ENCODE results near the gene RPUSD3.
A peak's percentile ranks its signal among the peaks of the same experiment; 100 is the strongest.

The RPUSD3 gene

GRCh38 chr3:9834520-9835380 is 9.1 kb downstream of the RPUSD3 start:
- DNase-seq (ENCODE audit: low read depth in 1 of 2, low spot score in 1 of 2), result no peak

GRCh38 chr3:9833078-9833477 is 10.7 kb downstream of the RPUSD3 start:
- DNase-seq (ENCODE audit: low read depth in 1 of 2, low spot score in 1 of 2), result no peak

GRCh38 chr3:9831253-9831652 is 12.6 kb downstream of the RPUSD3 start:
- no peak for DNase-seq (ENCODE audit: low read depth in 1 of 2, low spot score in 1 of 2)

- DNase-seq (ENCODE audit: low read depth in 1 of 2, low spot score in 1 of 2), result no peak
Observed at GRCh38 chr3:9828801-9829755, 14.7 kb downstream of the RPUSD3 start.

- DNase-seq (ENCODE audit: low read depth in 1 of 2, low spot score in 1 of 2), result no peak
Observed at GRCh38 chr3:9826815-9827573, 16.8 kb downstream of the RPUSD3 start.

DNA sequence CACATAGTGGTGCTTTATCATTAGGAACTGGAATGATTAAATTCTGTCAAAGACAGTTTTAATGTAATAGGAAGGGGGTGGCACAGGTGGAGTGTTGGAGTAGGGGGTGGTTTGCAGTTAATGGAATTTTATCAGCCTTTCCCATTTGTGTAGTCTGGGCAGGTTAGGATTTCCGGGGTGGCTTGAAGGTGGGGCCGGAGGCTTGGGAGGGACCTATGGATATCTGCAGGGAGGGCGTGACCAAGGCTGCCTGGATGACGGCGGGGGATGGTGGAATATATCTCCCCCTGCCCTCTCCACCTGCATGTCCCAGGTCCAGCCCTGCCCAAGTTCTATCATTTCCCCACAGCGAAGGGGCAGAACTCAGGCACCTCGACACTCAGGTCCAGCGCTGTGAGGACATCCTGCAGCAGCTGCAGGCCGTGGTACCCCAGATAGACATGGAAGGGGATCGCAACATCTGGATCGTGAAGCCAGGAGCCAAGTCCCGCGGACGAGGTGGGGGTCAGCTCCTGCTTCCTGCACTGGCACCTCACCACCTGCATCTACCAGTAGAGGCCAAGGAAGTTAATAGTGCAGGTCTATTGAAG is 18.3 kb downstream of the RPUSD3 start:
- DNase-seq (ENCODE audit: low read depth in 1 of 2, low spot score in 1 of 2), result no peak

GRCh38 chr3:9820946-9821345 is 22.9 kb downstream of the RPUSD3 start:
- DNase-seq (ENCODE audit: low read depth in 1 of 2, low spot score in 1 of 2), result no peak

- no peak for DNase-seq (ENCODE audit: low read depth in 1 of 2, low spot score in 1 of 2)
Observed at GRCh38 chr3:9820543-9820942, 23.3 kb downstream of the RPUSD3 start.

DNA sequence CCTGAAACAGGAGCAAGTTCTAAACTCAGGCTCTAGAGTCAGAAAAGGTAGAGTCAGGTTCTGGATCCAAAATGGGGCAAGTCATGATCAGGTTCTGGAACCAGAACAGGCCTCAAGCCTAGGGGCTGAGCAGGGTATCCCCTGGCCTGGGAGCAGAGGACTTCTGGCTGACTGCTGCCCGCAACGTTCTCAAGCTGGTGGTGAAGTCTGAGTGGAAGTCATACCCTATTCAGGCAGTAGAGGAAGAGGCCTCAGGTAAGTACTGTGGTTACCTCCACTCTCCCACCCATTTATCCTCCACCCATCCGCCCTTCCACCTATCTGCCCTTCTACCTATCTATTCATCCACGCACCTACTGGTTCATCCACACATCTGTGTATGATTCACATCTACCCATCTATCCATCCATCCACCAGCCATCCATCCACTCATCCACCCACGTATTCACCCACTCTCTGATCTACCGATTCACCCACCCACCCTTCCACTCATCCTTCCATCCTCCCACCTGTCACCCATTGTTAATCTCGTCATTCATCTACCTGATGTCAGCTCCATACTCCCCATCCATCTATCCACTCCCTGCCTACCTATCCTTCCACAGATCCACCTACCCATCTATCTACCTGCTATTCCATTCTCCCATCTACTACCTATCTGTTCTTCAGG is 25.0 kb downstream of the RPUSD3 start:
- DNase-seq (ENCODE audit: low read depth in 1 of 2, low spot score in 1 of 2), result no peak

- DNase-seq (ENCODE audit: low read depth in 1 of 2, low spot score in 1 of 2), result no peak
Observed at GRCh38 chr3:9817436-9817835, 26.4 kb downstream of the RPUSD3 start.

GRCh38 chr3:9815986-9816385 is 27.8 kb downstream of the RPUSD3 start:
- DNase-seq (ENCODE audit: low read depth in 1 of 2, low spot score in 1 of 2), result no peak

DNA sequence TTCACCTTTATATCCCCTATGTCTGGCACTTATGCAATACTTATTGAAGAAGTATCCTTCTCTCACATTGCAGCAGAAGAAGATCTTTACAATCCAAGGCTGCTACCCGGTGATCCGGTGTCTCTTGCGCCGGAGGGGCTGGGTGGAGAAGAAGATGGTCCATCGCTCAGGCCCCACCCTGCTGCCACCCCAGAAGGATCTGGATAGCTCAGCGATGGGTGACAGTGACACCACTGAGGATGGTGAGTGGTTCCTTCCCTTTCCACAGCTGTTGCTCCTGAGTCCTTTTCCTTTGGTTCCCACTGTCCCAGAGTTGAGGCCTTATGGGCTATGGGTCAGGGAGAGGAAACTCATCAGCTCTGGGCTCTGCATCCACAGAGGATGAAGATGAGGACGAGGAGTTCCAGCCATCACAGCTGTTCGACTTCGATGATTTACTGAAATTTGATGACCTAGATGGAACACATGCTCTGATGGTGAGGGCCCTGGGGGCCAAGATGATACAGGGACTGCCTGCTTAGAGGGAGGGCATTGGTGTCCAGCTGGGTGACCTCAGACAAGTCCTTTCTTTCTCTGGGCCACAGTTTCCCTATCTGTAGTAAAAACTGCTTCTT is 30.8 kb downstream of the RPUSD3 start:
- no peak for DNase-seq (ENCODE audit: low read depth in 1 of 2, low spot score in 1 of 2)

DNA sequence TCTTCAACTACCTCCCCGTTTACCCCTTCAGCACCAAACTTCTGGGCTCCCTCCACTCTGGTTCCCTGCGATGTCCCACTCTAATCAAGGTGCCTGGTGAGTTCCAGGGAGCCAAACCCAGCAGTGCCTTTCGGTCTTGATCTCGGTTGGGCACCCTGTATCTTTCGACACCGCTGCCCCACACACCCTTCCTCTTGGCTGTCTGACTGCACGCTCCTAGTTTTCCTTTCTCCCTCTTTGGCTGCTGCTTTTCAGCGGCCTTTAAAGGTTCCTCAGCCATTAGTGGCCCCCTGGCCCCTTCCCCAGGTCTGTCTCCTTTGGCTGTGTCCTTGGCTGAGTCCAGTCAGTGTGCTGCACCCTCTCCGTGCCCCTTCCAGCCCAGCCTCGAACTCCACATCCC is 33.0 kb downstream of the RPUSD3 start:
- no peak for DNase-seq (ENCODE audit: low read depth in 1 of 2, low spot score in 1 of 2)

DNA sequence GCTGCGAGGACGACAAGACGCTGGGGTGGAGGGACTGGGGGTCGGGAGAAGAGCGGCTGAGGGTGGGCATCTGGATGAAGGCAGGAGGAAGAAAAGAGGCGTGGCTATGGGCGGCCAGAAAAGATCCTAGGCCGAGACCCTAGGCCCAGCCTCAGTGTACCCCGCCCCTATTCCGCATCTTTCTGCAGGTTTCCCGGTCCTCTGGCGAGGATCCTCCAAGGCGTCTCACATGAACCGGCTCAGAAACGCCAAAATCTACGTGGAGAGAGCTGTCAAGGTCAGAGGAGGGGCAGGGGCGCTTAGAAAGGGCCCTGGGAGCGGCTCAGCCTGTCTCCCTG is 33.4 kb downstream of the RPUSD3 start:
- no peak for DNase-seq (ENCODE audit: low read depth in 1 of 2, low spot score in 1 of 2)

DNA sequence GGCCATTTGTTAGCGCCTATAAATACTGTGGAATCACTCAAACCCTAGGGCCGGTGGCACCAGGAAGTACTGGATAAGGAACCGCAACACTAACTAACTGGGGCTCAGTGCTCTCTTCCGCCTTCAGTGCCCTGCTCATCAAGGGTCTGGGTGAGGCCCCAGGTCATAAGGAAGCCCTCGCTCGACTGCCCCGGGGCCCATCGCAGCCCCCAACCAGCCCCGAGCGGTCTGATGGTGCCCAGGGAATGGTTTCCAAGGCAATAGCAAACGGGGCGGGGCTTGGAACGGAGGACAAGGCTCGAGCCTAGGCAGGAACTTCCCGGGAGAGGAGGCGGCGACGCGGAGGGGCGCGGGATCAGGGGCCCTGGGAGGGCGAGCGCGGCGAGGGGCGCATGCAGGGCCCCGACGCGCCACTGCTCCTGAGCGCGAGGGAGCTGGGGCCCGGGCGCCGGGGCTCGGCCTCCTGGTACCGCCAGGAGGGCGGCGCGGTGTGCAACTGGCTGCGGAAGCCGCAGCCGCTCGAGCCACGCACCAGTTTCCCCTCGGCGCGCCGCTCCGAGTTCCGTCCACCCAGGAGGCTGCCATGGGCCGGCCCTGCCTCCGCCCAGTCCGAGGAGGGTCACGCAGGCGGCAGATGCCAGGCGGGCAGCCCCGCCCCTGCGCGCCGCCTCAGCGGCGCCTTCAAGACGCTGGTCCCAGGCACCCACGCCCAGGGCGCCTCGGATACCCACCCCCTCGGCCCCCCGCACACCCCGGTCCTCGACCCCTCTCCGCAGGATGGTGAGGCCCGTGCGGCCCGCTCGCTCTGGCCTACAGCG is 34.0 kb downstream of the RPUSD3 start, which contains the start of gene TTLL3:
TSS of gene TTLL3 (plus strand) at position 648 of the 818 bp plus-strand sequence. CDS start 400 bp downstream, outside the sequence.
- peak; percentile 21 to 22 for DNase-seq (ENCODE audit: low read depth in 1 of 2, low spot score in 1 of 2)

- no peak for DNase-seq (ENCODE audit: low read depth in 1 of 2, low spot score in 1 of 2)
Observed at GRCh38 chr3:9809239-9809614, 34.6 kb downstream of the RPUSD3 start.

DNA sequence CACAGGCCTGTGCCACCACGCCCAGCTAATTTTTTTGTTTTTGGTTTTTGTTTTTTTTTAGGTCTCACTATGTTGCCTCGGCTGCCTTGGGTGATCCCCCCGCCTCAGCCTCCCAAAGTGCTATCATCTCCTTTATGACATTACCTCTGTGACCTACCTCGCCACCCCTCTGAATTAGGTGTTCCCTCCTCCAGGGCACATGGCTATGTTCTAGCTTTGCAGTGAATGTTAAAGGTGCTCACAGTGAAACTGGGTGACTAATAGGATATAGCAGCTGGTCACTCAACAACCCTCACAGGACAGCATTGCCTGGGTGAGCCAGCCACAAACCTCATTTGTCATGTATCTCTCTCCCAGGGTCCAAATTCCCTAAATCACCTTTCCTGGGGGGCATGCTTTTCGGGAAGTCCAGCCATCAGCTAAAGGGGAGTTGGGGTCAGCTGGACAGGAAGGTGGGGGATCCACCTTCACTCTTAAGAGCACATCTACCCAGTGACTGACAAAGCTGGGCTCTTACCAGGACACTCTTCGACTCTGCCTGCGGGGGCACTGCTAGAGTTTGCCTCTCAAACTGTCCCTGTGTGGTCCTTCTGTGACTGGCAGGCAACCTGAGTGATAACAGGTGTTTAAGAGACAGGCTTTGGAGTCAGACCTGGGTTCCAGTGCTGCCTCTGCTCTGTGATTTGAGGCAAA is 35.3 kb downstream of the RPUSD3 start:
- DNase-seq (ENCODE audit: low read depth in 1 of 2, low spot score in 1 of 2), result peak; percentile 21 to 24

DNA sequence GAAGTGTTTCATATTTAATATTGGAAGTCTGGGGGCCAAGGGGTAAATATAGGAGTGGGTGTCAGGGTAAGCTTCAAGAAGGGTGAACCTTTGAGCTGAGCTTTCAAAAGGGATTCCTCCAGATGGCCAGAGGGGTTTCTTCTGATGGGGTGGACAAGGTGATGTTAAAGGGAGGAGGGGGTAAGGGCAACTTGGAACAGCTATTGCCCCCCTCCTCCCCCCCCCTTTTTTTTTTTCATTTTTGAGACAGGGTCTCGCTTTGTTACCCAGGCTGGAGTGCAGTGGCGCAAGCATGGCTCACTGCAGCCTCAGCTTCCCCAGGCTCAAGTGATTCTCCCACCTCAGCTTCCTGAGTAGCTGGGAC is 35.8 kb downstream of the RPUSD3 start:
- DNase-seq (ENCODE audit: low read depth in 1 of 2, low spot score in 1 of 2), result no peak
